DND-41 (cell line): ENCODE data around the gene KRT84.

Experiments
- ATAC-seq: fragments of 200-7000 bp; cut with Tn5 transposase; 3 replicates; pipeline ENCODE4 v1.9.1; 2021; ENCODE audit warnings: low read depth; ENCODE audit not compliant: insufficient read depth
- DNase-seq: peaks from one replicate; pipeline ENCODE4 v3.0.0-alpha.2; 2020
- H2AFZ ChIP-seq: 2 replicates; pipeline ENCODE4 v1.6.0; 2012; ENCODE audit warnings: low read depth, low read length
- H3K27ac ChIP-seq: 2 replicates; pipeline ENCODE4 v1.5.1; 2012; ENCODE audit warnings: low read length, inconsistent platforms
- H3K27me3 ChIP-seq: fragments of 200-600 bp; sonication (generic); 2 replicates; pipeline ENCODE4 v1.6.0; 2012; ENCODE audit warnings: low read length, mild to moderate bottlenecking, inconsistent platforms; ENCODE audit not compliant: insufficient read depth, poor library complexity
- H3K36me3 ChIP-seq: 2 replicates; pipeline ENCODE4 v1.5.1; 2012; ENCODE audit warnings: low read length, inconsistent platforms; ENCODE audit not compliant: insufficient read depth
- H3K4me1 ChIP-seq: 2 replicates; pipeline ENCODE4 v1.5.1; 2012; ENCODE audit warnings: mild to moderate bottlenecking, low read length; ENCODE audit not compliant: insufficient read depth
- H3K4me2 ChIP-seq: 2 replicates; pipeline ENCODE4 v1.6.0; 2012; ENCODE audit warnings: mild to moderate bottlenecking, moderate library complexity, low read length, inconsistent platforms; ENCODE audit not compliant: insufficient read depth
- H3K4me3 ChIP-seq, 2 experiments: fragments of 200-600 bp in 1 of 2; shearing (Covaris generic) in 1 of 2; 2 replicates each; pipeline ENCODE4 v1.5.1; 2012 to 2016; ENCODE audit warnings: inconsistent platforms in 2 of 2, low read length in 2 of 2, mild to moderate bottlenecking in 2 of 2, low read depth in 1 of 2, moderate library complexity in 1 of 2
- H3K79me2 ChIP-seq: 2 replicates; pipeline ENCODE4 v1.6.0; 2012; ENCODE audit warnings: low read length, inconsistent platforms; ENCODE audit not compliant: insufficient read depth
- H3K9ac ChIP-seq: 2 replicates; pipeline ENCODE4 v1.6.0; 2012; ENCODE audit warnings: low read depth, mild to moderate bottlenecking, inconsistent platforms, low read length, moderate library complexity
- H3K9me3 ChIP-seq: 2 replicates; pipeline ENCODE4 v1.5.1; 2012; ENCODE audit warnings: low read length, moderate library complexity, mild to moderate bottlenecking, inconsistent platforms; ENCODE audit not compliant: insufficient read depth, severe bottlenecking
- H4K20me1 ChIP-seq: 2 replicates; pipeline ENCODE4 v1.6.0; 2012; ENCODE audit warnings: low read length; ENCODE audit not compliant: insufficient read depth
- EZH2 ChIP-seq: IDR thresholded peaks from 3 replicates; pipeline ENCODE4 v1.6.1; 2012; ENCODE audit warnings: borderline replicate concordance, low read depth, mild to moderate bottlenecking, moderate library complexity, low read length, inconsistent platforms; ENCODE audit not compliant: severe bottlenecking
- TF ChIP-seq, protein P1 (sequence below): IDR thresholded peaks from 2 replicates; pipeline ENCODE4 v1.5.1; 2012; ENCODE audit warnings: borderline replicate concordance, low read length, moderate library complexity, mild to moderate bottlenecking; ENCODE audit not compliant: poor library complexity, severe bottlenecking; ENCODE audit errors: extremely low read depth

The KRT84 gene

GRCh38 chr12:52343550-52343949 lies 41.9 kb downstream of the KRT84 start:
- Histone ChIP-seq H4K20me1 (peaks cover 2% of the 10 kb centered on the region; the same call in 1 of the 2 replicates), H3K4me1 (no peaks in the 10 kb centered on the region), H3K27me3 (peaks cover 11% of the 10 kb centered on the region), H3K36me3 (no peaks in the 10 kb centered on the region), H2AFZ (no peak overlapping the region), H3K4me3 (no peak overlapping the region), H3K27ac (no peak overlapping the region), H3K4me2 (no peak overlapping the region), H3K79me2 (no peaks in the 10 kb centered on the region), H3K9ac (no peak overlapping the region), H3K9me3 (no peaks in the 10 kb centered on the region)
- DNase-seq = no peak
- no peak for TF ChIP-seq EZH2
- TF ChIP-seq, protein P1, sequence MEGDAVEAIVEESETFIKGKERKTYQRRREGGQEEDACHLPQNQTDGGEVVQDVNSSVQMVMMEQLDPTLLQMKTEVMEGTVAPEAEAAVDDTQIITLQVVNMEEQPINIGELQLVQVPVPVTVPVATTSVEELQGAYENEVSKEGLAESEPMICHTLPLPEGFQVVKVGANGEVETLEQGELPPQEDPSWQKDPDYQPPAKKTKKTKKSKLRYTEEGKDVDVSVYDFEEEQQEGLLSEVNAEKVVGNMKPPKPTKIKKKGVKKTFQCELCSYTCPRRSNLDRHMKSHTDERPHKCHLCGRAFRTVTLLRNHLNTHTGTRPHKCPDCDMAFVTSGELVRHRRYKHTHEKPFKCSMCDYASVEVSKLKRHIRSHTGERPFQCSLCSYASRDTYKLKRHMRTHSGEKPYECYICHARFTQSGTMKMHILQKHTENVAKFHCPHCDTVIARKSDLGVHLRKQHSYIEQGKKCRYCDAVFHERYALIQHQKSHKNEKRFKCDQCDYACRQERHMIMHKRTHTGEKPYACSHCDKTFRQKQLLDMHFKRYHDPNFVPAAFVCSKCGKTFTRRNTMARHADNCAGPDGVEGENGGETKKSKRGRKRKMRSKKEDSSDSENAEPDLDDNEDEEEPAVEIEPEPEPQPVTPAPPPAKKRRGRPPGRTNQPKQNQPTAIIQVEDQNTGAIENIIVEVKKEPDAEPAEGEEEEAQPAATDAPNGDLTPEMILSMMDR = no peak
- no peak for ATAC-seq

GRCh38 chr12:52342781-52343490 lies 42.5 kb downstream of the KRT84 start:
- Histone ChIP-seq H4K20me1 (peaks cover 2% of the 10 kb centered on the region; the same call in 1 of the 2 replicates), H3K9me3 (no peaks in the 10 kb centered on the region), H3K9ac (no peak overlapping the region), H3K4me2 (no peak overlapping the region), H3K27ac (no peak overlapping the region), H3K36me3 (no peaks in the 10 kb centered on the region), H3K4me3 (no peak overlapping the region), H2AFZ (no peak overlapping the region), H3K27me3 (peaks cover 11% of the 10 kb centered on the region), H3K79me2 (no peaks in the 10 kb centered on the region), H3K4me1 (no peaks in the 10 kb centered on the region)
- no peak for TF ChIP-seq EZH2
- TF ChIP-seq, protein P1 = no peak
- ATAC-seq (no peak), DNase-seq (no peak)

DNA sequence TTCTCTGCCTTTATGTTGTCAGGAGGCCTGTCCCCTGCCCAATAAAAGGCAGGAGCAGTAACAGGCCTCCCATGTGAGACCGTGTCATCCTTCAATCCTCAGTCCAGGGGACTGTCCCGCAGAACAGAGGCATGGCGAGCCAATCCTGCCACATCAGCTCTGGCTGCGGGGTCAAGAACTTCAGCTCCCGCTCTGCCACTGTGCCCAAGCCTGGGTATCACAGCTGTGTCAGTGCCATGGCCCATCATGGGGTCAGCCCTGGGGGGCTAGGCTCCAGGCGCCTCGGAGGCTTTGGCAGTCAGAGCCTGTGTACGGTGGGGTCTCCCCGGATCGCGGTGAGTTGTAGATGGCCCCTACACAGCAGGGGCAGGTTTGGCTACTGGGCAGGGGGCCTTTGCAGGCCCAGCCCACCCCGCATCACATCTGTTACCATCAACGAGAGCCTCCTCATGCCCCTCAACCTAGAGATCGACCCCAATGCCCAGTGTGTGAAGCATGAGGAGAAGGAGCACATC lies 44.3 kb downstream of the KRT84 start:
- no peak overlapping the region for H3K27ac ChIP-seq
- no peak for ATAC-seq
- H2AFZ ChIP-seq = no peak overlapping the region
- no peak for DNase-seq
- H3K36me3 ChIP-seq = no peaks in the 10 kb centered on the region
- H3K79me2 ChIP-seq = no peaks in the 10 kb centered on the region
- TF ChIP-seq, protein P1 = no peak
- no peak for TF ChIP-seq EZH2
- peaks cover 2% of the 10 kb centered on the region; the same call in 1 of the 2 replicates for H4K20me1 ChIP-seq
- H3K4me1 ChIP-seq = no peaks in the 10 kb centered on the region
- no peak overlapping the region for H3K9ac ChIP-seq
- H3K4me3 ChIP-seq = no peak overlapping the region
- no peak overlapping the region for H3K4me2 ChIP-seq
- H3K9me3 ChIP-seq = no peaks in the 10 kb centered on the region
- peaks cover 9% of the 10 kb centered on the region for H3K27me3 ChIP-seq
